GM20000 (cell line): Measurements from ENCODE around the gene CHSY1.

Experiments
- DNase-seq: peaks from one replicate; pipeline ENCODE4 v3.0.0; 2012; ENCODE audit warnings: low spot score
- TF ChIP-seq, protein P1 (sequence below): IDR thresholded peaks from 2 replicates; pipeline ENCODE4 v1.5.1; 2012; ENCODE audit warnings: mild to moderate bottlenecking, control low read depth; ENCODE audit errors: extremely low read depth, missing control alignments

Gene CHSY1

DNA sequence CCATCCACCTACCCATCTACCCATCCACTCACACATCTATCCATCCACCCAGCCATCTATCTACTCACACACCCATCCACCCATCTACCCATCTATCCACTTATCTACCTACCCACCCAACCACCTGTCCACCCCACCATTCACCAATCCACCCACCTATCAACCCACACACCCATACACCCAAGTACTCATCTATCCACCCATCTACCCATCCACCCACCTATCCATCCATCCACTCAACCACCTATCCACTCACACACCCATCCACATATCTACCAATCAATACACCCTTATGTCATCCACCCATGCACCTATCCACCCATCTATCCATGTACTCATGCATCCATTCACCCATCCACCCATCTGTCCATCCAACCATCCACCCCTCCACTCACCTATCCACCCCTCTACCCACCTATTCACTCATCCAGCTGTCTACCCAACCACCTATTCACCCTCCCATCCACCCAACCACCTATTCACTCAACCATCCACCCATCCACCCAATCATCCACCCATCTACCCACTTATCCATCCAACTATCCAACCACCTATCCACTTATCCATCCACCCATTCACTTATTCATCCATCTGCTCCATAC, 109.8 kb downstream of the CHSY1 start:
- DNase-seq = no peak
- TF ChIP-seq, protein P1, sequence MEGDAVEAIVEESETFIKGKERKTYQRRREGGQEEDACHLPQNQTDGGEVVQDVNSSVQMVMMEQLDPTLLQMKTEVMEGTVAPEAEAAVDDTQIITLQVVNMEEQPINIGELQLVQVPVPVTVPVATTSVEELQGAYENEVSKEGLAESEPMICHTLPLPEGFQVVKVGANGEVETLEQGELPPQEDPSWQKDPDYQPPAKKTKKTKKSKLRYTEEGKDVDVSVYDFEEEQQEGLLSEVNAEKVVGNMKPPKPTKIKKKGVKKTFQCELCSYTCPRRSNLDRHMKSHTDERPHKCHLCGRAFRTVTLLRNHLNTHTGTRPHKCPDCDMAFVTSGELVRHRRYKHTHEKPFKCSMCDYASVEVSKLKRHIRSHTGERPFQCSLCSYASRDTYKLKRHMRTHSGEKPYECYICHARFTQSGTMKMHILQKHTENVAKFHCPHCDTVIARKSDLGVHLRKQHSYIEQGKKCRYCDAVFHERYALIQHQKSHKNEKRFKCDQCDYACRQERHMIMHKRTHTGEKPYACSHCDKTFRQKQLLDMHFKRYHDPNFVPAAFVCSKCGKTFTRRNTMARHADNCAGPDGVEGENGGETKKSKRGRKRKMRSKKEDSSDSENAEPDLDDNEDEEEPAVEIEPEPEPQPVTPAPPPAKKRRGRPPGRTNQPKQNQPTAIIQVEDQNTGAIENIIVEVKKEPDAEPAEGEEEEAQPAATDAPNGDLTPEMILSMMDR = no peak

GRCh38 chr15:101140697-101141065, 111.2 kb downstream of the CHSY1 start:
- TF ChIP-seq, protein P1 = no peak
- DNase-seq = no peak

- no peak for DNase-seq
- TF ChIP-seq, protein P1 = no peak
Measured at GRCh38 chr15:101139986-101140696, 111.7 kb downstream of the CHSY1 start.

DNA sequence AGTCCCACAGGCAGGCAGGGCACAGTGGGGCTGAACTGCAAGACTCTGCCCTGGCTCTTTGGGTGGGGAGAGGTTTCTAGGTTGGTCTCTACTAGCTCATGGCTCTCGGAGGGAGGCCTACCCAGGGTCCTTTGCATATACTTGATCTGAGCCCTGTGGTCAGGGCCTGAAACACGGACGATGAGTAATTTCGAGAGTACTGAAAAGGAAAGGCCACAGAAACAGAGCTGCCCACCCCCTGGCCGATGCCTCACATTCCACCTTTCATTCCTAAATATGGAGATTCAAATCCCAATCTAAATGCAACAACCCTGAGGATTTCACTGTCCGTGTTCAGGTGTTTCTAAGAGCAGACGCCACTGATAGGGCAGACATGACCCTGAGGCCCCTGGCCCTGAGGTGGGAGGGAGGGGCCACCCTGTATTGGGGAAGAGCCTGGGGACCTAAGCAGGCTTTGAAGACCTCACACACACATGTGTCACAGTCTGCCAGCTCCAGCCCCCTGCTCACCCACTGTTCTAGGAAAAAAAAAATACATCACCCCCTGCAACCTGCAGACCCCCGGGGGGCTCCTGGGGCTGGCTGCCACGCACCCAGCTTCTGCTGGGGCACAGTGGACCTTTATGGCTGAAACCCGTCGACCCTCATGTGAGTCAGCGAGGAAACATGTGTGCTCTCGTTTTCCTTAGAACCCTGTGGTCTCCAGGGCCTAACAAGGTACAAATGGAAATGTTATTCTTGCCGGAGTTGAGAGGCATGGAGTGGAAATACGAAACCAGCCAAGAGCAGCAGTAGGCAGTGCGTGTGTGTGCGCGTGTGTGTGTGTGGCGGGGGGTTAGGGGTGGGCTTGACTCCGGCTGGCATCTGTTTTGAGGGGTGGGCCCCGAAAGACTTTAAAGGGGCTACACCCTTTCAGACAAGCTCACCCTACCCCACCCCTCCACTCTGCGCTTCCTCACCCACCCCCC, 112.7 kb downstream of the CHSY1 start:
- peak; percentile 79 for DNase-seq
- TF ChIP-seq, protein P1 = no peak

DNA sequence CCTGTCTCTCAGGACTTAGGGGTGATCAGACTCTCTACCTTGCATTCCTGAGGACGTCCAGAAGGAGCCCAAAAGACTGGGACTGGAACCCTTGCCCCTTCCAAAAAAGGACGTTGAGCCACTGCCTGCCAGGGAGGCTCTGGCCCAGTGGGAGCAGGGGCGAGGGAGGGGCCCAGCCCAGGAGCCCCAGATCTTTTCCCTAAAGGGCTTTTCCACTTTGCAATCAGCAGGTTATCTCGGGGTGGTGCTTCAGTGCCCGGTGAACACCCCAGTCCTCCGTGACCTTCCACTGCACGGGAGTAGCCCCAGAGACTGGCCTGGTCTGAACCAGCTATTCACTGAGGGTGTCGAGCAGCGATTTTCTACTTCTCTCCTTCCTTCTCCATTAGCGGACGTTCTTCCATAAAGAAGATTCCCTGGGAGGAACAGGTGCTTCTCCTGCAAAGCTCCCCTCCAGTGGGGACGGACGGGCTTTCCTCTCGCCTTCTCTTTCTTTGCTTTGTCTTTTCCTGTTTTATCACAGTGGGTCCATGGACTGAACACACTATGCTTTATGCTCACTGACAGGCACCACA, 113.7 kb downstream of the CHSY1 start:
- DNase-seq = no peak
- TF ChIP-seq, protein P1 = no peak

GRCh38 chr15:101137312-101137940, 114.4 kb downstream of the CHSY1 start:
- no peak for DNase-seq
- TF ChIP-seq, protein P1 = no peak
